Stimulated activated CD4-positive, alpha-beta T cell treated with anti-CD3 and anti-CD28 coated beads, Interleukin-12 subunit alpha, Interleukin-12 subunit beta, amount 100 ng/mL, for 48 hours (primary cell): ENCODE results near the gene KCNA3.
"Not testable (repeated sequence)": the region's sequence is repeated elsewhere in the genome, so short reads cannot be mapped to it uniquely, and the experiment has no call there.

ENCODE experiments used
- DNase-seq, 3 donors: peaks; one replicate each; pipeline ENCODE4 v3.0.0-alpha.2; 2020; ENCODE audit warnings: low read depth in 2 of 3, low spot score in 1 of 3

KCNA3 gene

GRCh38 chr1:110680036-110680735 lies 5.4 kb upstream of the KCNA3 start:
- DNase-seq: no peak

GRCh38 chr1:110677526-110677925 lies 2.8 kb upstream of the KCNA3 start:
- no peak for DNase-seq

DNA sequence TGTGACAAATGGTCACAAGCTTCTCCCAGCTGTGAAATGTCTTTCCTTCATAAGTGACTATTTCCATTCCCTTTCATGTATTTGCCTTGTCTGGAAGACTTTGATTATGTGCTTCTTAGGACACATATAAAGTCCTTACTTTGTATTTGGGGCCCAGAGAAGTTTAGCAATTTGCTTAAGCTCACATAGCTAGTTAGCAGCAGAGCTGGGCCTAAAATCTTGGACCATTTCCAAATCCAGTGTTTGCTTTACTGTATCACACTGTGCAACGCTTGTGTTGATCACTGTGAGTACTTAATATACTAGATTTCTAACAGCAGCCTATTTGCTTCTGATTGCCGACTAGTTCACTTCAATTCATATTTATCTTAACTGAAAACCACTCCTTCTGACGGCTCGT lies 2.2 kb upstream of the KCNA3 start:
- no peak for DNase-seq

DNA sequence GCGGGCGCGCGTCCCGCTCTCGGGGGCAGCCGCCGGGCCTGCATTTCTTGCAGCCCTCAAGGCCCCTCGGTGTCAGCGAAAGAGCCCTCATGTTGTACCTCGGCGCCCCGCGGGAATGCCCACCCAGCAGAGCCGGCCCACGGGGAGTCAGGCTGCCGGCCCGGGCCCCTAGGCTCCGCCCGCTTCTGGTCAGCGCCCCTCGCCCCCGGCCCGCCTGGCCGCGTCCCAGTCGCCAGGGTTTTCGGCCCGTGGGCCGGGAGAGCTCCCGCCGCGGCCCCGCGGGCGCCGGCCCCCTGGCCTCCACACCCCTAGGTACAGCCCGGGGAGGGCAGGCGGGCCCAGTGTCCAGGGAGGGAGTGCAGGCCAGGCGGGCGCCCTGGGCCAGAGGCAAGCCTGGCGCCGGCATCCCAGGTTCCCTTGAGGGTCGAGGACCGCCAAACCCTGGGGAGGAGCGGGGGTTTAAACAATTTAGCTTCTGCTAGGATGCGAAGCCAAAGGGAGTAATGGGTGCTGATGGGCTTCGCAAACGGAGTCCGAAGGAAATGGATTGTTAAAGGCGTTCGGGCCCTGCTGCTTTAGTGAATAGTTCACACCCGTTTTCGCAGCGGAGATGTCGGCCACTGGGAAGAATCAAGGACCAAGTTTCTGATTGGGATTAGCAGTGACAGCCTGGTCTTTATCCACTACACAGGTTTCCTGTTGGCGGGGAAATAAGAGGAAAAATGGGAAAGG lies 486 bp upstream of the KCNA3 start:
- DNase-seq: no peak

DNA sequence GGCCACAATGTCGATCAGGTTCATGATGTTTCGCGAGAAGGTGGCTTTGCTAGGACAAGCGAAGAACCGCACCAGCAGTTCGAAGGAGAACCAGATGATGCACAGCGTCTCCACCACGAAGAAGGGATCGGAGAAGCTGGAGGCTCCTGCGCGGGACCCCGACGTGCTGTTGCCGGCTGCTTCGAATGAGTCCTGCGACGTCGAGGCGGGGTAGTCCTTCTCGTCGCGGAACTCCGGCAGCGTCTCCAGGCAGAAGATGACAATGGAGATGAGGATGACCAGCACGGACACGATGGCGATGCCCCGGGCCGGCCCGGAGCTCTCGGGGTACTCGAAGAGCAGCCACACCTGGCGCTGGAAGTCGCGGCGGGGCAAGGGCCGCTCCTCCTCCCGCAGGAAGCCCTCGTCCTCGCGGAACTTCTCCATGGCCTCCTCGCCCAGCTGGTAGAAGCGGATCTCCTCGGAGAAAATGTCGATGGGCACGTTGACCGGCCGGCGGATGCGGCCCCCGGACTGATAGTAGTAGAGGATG lies 869 bp downstream of the KCNA3 start:
- no peak for DNase-seq

GRCh38 chr1:110673197-110673701 lies 1.5 kb downstream of the KCNA3 start:
- DNase-seq: no peak

GRCh38 chr1:110672753-110673108 lies 2.0 kb downstream of the KCNA3 start:
- DNase-seq: no peak

DNA sequence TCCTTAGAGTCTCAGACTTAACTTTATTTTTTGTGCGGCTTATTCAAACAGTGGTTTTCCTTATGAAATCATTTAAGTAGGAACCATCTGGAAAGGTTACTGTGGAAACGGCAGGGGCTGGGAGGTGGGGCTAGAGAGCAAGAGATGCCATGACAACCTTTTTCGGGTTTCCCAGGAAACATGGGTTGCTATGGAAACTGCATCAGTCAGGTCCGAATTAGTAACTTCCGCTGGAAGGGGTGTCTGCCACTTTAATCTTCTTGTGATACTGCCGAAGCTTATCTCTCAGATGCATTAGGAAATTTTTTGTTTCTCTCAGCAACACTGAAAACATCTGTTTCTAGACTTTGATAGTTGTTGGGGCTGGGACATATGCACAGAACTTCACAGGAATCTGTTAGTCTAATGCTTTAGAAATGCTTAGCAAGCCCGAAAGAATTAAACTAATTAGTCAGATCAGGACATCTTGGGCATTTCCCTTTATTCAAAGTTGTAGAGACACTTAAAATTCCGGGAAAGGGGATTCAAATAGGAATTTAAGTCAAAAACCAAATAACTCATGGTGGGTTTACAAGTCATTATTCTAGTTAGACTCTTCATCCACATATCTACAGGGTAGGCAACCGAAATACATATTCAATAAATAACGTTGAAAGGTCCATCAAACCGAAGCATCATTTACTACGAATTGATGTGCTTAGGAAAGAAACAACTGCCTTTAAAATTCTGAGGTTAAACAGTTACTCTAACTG lies 2.6 kb downstream of the KCNA3 start:
- peak; percentile 58 to 76 (median 69) for DNase-seq

- no peak for DNase-seq
Measured at GRCh38 chr1:110671361-110671760, 3.4 kb downstream of the KCNA3 start.

GRCh38 chr1:110668549-110668948 lies 6.2 kb downstream of the KCNA3 start:
- DNase-seq: no peak

DNA sequence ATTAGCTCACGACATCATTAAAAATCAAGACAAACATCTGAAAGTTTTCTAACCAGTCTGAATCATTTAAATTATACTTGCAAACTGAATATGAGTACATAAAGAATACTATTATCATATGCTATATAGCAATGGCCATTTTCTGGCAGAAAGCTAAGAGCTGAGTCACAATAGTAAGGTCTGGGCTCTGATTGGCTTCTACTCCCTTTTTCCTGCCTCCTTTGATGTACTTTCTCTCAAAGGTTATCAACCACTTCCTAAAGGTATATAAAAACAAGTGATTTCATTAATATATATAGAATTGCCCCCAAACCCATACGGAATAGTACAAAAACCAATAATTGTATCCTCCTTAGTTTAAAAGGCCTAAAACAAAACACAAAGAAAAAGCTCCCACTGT lies 7.0 kb downstream of the KCNA3 start:
- no peak for DNase-seq

GRCh38 chr1:110663241-110663640 lies 11.5 kb downstream of the KCNA3 start:
- no peak for DNase-seq

GRCh38 chr1:110659559-110659958 lies 15.2 kb downstream of the KCNA3 start:
- not testable (repeated sequence) for DNase-seq

DNA sequence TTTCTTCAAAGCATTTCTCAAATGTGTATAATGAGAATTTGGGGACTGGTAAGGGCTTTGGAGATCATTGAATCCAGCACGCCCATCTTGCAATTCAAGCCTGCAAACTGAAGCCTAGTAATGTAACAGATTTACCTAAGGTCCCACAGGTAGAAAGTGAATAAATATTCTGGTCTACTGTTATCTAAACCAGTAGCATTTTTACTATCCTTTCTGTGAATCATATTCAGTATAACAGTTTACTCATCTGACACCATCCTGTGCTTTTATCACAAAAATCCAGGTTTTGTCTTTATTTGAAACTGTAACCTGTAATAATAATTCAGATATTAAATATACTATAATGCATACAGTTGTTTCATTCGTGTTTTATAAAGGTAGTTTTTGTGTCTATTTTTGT lies 17.4 kb downstream of the KCNA3 start:
- no peak for DNase-seq

GRCh38 chr1:110650609-110651008 lies 24.1 kb downstream of the KCNA3 start:
- DNase-seq: no peak

DNA sequence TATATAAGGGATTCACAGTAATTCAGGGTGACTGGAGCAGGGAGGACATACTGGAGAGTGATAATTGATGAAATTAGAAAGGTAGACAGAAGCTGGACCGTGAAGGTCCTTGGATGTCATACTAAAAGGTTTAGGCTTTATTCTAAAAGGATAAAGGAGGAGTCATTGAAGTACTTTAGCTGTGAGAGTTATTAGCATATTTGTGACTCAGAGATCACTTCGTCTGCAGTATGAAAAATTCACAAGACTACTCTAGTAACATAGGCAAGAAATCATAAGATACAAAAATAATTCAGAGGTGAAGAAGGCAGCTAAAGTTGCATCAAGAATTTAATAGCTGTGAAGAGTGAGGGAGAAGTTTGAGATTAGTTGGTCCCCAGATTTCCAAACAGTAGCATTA lies 26.3 kb downstream of the KCNA3 start:
- no peak for DNase-seq

DNA sequence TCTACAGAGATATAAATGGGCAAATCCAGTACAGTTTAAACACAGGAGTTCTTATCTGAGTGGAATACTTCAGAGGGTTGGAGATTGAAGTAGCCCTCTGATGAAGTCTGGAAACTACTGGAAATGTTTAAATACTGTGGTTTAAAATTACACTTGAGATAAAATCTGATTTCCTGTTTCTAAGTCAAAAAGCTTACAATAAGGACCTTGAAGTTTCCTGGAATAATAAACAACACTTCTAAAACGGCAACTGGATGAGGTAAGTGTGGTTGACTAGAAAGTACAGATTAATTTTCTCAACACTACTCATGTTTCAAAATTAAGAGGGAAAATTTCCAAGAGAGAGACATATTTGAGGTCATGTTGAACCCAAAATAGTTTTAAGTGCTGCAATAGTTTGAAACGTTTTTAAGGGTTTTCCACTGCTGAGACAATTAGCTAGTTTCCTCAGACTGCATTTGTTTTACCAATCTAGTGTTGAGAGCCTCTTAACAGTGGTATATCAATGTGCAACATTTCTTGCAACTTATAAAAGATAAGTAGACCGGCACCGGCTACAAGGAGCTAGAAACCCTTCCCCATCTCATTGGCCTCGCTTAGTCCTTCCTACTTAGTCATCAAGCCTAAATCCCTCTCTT lies 27.4 kb downstream of the KCNA3 start:
- DNase-seq: no peak

DNA sequence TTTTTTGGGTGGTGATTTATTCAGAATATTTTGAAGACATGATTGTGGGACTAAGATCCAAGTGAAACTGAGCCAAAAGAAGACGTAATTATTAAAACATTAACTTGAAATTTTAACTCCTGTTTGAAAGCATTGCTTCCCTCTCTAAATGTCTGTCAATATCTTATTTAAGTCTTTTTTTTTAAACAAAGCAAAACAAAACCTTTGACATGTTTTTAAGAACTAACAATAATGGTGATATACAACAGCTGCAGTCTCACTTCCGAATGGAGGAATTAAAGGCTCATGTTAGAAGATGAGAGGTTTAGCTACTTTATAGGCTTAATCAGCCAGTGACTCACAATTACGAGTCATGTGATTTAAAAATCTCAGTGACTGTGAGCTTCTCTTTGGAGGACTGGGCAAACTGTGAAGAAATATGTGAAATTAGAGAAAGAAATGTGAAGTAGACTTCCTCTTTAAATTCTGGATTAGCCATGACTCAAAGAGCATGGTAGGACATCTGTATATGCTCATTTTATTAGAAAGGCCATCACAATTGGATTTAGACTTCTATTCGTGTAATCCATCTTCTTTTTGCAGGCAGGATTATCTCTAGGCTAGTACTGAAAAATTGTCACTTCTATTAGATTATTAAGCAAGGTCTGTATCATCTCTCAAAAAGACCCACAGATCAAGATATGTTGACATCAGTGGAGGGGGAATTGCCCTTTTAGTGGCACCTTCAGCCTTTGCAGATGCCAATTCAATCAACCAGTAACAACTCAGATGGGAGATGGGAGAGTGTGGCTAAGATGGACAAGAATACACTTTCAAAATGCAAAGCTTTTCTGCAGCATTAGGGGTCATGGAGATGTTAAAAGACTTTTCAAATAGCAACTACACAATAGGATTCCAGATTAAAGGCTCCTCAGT lies 28.7 kb downstream of the KCNA3 start:
- DNase-seq: no peak

DNA sequence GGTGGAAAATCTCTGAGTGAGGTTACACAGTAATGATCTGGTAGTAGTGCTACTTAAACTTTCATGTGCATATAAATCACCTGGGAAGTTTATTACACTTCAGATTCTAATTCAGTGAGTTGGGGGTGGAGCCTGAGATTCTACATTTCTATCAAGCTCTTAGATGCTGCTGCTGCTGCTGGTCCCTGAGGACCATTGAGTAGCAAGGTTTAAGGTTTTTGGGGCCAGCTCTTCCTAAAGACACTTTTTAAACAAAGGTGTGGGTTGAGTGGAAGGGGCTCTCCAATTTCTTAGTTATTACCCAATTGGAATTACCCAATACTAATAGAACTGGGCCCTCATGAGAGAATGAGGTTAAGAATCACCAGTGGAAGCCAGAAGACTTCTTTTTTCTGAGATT lies 29.5 kb downstream of the KCNA3 start:
- DNase-seq: no peak

GRCh38 chr1:110643879-110644472 lies 30.8 kb downstream of the KCNA3 start:
- DNase-seq: no peak
